ENCODE results near the gene KCNF1.

GRCh38 chr2:10932345-10933151 lies 20.8 kb downstream of the KCNF1 start:
- TF ChIP-seq CTCF (conservative IDR thresholded peaks at IDR 0.05; ENCODE audit: low read depth, low read length) (no peak), EZH2 (IDR thresholded peaks at IDR 0.05; ENCODE audit: low read length, unreplicated experiment) (no peak), EZH2phosphoT487 (IDR thresholded peaks at IDR 0.05; ENCODE audit: borderline replicate concordance, low read length) (no peak)
